NCI-H2196 treated with DMSO at 0.1 percent for 48 hours (cell line): ENCODE data around the gene HSH2D.
"Not testable (repeated sequence)": the region's sequence is repeated elsewhere in the genome, so short reads cannot be mapped to it uniquely, and the experiment has no call there.

Experiments used
- DNase-seq: peaks from one replicate; lab custom pipeline; 2025; ENCODE audit not compliant: unreplicated experiment; lab: John Stamatoyannopoulos, UW

HSH2D gene

DNA sequence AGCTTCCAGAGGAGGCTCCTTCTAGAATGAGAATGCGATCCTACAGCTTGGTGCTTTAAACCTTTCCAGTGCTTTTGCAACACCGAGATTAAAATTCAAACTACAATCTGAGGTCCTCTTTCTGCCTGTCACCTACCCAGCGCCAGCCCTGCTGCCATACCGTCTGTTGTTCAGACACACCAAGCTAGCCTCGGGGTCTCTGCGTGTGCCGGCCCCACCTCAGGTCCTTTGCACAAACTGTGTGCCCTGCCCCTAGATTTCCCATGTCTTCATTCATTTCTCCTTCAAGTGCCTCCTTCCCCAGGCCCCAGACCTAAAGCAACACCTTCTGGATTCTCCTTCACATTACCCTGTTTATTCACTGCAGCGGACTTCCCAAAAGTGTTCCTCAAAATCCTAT lies 11.1 kb downstream of the HSH2D start:
- DNase-seq: no peak

DNA sequence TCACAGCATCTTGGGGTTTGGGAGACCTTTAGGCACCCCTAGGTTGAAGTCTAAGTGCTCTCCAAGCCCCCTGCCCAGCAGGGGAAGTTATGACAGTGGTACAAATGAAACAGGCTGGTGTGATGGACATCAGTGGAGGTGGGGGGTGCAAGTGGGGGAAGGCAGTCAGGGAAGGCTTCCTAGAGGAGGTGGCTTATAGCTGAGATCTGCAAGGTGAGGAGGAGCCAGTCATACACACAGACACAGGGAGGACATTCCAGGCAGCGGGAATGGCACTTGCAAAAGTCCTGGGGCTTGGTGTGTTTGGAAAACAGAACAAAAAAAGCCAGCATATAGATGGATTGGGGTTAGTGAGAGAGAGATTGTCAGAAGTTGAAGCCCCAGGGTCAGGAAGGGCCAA lies 11.6 kb downstream of the HSH2D start:
- no peak for DNase-seq

DNA sequence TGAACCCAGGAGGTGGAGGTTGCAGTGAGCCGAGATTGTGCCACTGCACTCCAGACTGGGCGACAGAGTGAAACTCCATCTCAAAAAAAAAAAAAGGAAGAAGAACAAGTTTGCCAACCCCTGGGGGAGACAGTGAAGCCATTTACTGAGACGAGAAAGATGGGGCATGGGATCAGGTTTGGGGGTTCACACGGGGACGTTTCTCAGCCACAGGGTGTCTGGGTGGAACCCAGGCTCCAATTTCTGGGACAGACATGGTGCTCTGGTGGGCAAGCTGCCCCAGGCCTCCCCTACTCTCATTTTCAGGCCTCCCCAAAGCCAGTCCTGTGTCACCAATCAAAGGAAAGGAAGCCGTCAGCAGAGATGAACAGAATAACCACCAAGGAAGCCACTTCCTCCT lies 13.4 kb downstream of the HSH2D start:
- DNase-seq: no peak

DNA sequence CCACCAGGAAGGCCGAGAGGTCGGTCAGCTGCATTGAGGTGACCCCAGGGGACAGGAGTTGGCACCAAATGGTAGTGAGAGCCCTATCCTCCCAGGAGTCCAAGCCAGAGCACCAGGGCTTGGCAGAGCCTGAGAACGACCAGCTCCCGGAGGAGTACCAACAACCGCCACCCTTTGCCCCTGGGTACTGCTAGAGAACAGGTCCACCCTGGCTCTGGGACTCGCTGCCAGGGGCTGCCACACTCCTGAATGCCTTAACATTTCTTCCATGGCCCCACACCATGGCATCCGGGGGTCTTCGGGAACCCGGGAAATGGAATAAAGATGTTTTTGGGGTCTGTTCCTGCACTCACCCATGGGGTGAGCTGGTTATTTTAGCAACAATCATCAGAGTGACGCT lies 14.1 kb downstream of the HSH2D start:
- DNase-seq: no peak

DNA sequence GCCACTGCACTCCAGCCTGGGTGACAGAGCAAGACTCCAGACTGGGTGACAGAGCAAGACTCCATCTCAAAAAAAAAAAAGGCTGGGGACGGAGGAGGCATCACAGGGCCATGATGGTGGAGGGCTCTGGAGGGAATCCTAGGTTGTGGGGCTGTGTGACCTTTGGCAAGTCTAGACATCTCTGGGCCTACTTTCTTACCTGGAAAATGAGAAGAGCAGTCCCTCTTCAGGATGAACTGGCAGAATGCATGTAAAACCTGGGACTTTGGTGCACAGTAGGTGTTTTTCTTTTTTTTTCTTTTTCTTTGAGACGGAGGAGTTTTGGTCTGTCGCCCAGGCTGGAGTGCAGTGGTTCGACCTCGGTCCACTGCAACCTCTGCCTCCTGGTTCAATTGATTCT lies 16.2 kb downstream of the HSH2D start:
- DNase-seq: no peak

DNA sequence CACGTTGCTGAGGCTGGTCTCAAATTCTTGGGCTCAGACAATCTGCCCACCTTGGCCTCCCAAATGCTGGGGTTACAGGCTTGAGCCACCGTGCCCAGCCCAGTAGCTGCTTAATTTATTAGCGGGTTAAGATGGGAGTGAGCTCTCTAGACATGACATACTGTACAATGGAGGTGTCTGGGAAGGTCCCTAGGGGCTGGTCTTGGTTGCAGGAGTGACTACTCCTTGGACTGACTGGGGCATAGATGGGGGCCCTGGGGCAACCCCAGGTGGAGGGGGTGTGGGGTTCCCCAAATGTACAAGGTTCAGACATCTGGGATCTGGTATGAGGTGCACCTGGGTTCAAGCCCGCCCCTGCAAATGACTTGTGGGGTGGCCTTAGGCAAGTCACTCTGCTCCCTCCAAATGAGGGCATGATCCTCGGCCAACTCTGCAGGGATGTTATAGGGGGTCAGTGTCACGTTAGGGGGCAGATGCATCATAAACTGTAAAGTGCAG lies 17.0 kb downstream of the HSH2D start:
- DNase-seq: no peak

DNA sequence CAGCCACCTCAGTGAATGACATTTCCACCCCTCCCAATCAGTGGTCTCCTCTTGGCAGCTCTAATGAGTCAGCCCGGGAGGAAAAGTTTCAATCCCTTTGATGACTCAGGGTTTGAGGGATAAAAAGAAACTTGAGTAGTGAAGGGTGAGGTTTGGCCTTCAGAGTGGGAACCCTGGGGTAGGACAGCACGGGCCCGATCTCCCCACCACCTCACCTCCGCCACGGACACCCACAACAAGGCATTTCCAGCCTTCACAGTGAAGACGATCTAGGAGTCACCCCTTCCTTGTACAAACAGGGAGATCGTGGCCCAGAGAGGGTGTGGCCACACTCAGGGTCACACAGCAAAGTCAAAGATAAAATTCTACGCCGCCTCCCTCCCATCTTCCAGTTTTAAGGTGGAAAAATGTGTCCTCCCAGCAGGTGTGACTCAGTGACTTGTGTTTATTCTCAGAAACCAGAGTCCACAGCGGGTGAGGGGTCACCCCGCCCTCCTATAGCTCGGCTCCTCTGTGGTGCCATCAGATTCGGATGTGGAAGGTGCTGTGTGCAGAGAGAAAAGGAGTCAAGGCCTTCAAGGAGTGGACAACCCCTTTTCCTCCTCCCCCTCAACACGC lies 17.6 kb downstream of the HSH2D start:
- DNase-seq: no peak

DNA sequence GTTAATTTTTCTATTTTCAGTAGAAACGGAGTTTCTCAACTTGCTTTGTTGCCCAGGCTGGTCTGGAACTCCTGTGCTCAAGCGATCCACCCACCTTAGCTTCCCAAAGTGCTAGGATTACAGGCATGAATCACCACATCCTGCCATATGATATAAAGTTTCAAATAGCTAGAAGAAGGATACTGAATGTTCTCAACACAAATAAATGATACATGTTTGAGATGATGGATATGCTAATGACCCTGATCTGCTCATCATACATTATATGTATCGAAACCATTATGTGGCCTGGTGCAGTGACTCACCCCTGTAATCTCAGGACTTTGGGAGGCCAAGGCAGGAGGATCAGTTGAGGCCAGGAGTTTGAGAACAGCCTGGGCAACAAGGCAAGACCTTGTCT lies 18.4 kb downstream of the HSH2D start:
- DNase-seq: no peak

DNA sequence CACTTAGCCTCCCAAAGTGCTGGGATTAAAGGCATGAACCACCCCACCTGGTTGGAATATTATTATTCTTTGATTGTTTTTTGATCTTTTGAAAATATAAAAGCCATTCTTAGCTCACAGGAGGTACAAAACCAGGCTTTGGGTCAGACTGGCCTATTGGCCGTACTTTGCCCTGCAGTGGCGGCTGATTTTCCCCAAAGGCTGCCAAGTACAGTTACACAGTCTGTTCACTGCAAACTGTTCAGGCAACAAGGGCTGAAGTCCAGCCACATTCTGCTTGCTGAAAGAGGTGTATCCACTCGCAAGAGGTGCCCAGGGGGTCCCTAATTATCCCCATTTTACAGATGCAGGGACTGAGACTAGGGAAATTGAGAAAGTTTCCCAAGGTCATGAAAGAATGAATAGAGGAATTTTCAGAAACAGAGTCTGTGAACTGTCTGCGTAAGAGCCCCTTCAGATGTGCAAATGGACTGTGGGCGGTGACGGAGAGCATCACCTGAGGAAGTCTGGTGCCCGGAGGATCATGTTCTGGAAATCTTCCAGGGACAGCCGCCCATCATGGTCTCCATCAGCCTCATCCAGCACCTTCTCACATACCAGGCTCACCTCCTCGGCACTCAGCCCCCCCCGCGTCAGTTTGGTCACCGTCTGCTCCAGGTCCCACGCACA lies 20.9 kb downstream of the HSH2D start:
- DNase-seq: no peak

DNA sequence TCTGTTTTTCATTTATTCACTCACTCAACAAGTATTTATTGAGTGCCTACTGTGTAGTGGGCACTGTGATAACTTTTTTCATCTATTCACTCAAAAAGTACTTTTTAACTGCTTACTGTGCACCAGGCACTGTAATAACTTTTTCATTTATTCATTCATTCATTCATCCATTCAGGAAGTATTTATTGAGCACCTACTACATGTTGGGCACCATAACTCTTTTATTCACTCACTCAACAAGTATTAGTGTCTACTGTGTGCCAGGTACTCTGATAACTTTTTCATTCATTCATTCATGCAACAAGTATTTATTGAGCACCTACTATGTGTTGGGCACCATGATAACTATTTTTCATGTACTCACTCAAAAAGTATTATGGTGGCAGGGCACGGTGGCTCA lies 22.9 kb downstream of the HSH2D start:
- DNase-seq: no peak

DNA sequence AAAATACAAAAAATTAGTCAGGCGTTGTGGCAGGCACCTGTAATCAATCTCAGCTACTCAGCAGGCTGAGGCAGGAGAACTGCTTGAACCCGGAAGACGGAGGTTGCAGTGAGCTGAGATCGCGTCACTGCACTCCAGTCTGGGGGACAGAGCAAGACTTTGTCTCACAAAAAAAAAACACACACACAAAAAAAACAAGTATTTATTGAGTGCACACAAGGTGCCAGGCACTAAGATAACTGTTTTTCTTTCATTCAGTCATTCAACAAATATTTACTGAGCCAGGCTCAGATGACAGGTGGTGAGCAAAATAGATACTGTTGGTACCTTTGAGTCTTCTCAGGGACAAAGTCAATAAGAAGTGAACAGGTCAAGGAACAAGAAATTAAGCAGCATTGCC lies 23.6 kb downstream of the HSH2D start:
- no peak for DNase-seq

DNA sequence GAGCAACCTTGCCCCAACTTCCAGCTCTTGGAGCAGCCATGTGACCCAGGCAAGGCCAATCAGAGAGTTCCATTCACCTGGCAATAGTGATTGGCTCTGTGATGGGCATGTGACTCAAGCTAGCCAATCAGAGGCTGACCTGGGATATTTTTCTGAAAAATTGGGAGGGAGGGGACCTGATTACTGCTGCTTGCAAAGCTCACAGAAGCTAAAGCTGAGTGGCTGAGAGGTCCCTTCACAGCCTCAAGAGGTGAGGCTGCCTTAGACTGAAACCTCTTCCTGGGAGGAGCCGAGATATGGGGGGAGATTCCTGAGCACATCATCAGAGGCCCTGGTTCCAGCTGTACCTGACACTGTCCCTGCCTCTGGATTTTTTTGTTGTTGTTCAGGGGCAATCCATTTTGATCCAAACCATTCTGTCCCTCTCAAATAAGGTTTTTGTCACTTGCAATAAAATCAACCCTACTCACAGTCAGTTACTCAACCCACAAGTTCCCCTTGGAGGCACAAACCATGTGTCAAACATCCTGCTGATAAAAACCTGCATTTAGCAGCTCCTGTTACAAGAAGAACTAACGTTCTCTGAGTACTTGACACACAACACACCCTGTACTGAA lies 25.1 kb downstream of the HSH2D start:
- no peak for DNase-seq

DNA sequence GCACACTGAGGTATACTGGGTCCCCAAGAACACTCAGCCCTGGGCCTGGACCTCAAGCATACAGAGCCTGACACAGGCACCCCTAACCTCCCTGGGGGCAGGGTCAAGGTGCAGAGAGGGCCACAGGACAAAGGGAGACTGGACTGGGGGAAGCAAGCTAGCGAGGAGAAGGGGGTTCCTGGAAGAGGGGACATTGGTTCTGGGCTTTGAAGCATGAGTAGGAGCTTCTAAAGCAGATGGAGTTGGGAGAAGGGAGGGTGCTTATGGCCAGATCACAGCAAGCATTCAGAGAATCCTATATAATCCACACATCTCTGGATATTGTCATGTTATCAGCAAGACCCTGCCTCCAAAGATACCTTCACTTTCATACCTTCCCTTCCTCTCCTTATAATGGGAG lies 26.6 kb downstream of the HSH2D start:
- no peak for DNase-seq

DNA sequence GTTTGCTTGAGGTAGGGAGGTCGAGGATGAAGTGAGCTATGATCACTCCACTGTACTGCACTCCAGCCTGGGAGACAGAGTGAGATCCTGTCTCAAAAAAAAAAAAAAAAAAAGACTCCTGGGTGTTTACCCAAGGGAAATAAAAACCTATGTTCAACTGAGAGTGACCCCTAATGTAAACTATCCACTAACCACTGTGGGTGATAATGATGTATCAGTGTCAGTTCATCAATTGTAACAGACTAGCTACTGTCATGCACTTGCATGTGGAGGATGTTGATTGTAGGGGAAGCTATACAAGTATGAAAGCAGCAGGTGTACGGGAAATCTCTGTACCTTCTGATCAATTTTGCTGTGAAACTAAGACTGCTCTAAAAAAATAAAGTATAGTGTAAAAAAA lies 32.5 kb downstream of the HSH2D start:
- no peak for DNase-seq

DNA sequence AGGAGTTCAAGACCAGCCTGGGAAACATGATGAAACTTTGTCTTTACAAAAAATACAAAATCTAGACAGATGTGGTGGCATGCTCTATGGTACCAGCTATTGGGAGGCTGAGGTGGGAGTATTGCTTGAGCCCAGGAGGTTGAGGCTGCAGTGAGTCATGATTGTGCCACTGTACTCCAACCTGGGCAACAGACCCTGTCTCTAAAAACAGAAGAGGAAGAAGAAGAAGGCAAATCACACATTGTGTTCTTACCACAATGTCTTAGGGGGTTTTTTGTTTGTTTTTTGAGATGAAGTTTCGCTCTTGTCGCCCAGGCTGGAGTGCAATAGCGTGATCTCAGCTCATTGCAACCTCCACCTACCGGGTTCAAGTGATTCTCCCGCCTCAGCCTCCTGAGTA lies 35.4 kb downstream of the HSH2D start:
- not testable (repeated sequence) for DNase-seq

DNA sequence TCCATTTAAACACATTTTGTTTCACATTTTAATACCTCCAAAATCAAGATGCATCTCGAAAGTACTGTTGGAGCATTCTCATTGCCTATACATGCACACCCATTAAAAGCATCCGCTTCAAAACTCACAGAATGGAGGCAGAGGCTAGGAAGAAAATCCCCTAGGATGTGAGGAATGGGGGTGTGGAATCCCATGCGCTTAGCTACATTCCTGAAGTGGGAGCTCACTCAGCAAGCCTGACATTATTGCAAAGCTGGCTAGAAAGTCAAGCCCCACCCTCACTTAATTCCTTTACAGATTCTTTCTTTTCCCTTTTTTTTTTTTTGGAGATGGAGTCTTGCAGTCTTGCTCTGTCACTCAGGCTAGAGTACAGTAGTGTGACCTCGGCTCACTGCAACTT lies 37.1 kb downstream of the HSH2D start:
- no peak for DNase-seq

DNA sequence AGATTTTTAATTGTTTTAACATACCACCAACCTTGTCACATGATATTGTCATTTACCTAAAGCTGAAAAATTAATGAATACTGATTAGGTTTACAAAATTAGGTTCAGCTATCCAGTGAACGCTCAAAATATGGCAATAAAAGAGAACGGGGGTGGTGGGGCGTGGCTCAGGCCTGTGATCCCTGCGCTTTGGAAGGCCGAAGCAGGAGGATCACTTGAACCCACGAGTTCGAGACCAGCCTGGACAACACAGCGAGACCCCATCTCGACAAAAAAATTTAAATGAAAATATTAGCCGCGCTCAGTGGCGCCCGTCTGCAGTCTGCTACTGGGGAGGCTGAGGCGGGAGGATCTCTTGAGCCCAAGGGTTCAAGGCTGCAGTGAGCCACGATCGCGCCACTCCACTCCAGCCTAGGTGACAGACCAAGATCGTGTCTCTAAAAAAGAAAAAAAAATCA lies 41.2 kb downstream of the HSH2D start:
- DNase-seq: no peak

DNA sequence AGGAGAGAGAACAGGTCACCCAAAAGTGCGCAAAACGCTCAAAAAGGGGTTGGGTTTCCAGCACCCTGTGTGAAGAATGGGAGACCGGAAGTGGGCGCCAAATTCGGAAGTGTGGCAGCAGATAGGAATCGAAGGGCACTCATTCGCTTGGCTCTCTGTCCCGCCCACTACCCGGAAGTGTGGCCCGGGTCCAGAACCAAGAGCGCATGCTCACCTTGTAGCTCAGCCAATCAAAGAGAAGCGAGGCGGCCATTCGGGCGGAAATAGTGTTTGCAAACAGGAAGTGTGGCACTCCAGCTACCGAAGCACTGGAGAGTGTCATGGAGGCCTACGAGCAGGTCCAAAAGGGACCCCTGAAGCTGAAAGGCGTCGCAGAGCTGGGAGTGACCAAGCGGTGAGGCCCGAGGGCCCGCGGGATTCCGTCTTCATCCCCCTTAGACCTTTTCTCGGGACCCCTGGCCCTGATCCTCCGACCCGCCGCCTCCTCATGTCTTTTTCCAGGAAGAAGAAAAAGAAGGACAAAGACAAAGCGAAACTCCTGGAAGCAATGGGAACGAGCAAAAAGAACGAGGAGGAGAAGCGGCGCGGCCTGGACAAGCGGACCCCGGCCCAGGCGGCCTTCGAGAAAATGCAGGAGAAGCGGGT lies 41.8 kb downstream of the HSH2D start, which contains the start of gene FAM32A:
TSS of gene FAM32A (plus strand) at position 288 of the 645 bp plus-strand sequence. CDS start at position 321, 33 bp downstream.
- peak; percentile 94 for DNase-seq

DNA sequence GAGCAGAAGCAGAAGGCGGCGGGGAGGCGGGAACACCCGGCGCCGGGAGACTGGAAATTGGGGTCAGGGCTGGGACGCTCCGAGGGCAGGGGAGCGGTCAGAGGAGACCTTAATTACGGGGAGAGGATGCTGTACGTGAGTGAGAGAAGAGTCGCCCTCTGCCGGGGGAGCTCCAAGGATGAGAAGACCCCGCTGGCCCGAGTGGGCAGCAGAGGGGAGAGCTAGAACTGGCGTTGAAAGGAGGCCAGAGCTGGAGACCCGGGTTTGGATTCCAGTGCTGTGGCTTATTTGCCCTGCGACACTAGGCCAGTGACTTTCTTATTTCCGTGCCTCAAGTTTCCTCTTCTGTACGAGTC lies 42.3 kb downstream of the HSH2D start:
- DNase-seq: no peak

DNA sequence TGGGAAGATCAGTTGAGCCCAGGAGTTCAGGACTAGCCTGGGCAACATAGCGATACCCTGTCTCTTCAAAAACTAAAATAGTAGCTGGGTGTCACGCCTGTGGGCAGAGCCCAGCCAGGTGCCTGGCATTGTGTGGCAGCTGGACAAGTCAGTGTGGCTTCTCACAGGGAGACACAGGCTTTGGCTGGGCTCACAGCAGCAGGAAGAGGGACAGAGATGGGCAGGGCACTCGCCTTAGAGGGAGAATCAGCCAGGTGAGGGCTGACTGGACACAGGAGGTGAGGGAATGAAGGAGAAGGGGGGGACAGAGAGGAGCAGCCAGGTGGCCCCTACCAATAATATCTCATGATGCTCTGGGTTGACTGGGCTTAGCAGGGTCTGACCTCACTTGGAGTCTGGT lies 45.0 kb downstream of the HSH2D start:
- no peak for DNase-seq

DNA sequence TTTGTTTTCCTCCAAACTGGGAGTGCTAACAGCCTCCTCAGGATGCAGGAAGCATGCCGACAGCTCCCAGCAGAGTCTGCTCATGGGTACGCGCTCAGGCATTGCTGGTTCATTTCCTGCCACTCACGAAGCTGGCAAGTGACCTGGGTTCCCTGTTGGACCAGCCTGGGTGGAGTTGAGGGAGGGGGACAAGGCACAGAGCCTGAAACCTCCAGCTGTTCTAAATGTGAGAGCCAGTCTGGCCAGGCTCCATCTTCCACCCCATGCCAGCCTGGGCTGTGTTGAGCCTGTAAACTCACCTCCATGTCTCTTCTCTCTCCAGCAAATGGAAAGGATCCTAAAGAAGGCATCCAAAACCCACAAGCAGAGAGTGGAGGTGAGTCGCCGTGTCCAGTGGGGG lies 46.7 kb downstream of the HSH2D start:
- no peak for DNase-seq

DNA sequence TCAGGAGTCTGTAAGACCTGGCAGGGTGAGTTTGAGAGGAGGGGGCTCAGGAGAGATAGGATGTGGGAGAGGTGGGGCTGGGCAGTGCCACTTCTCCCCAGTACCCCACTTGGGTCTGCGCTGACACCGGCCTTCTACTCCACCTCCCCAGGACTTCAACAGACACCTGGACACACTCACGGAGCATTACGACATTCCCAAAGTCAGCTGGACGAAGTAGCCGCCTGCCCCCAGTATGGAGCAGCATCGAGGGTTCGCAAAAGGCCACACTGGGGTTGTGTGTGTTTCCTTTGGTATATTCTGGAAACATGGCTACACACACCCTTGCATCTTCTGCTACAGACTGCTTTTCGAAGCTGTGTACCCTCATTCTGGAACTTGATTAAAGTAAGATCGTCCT lies 47.3 kb downstream of the HSH2D start:
- no peak for DNase-seq
